HCT116 (cell line): ENCODE measurements around the gene SUSD5. TPM values are rescaled to one million over a fixed set of nuclear protein-coding genes. Genes with fewer than 3 reads are reported as not detected.

Source experiments
- ATAC-seq: fragments of 200-7000 bp; cut with Tn5 transposase; 2 replicates; pipeline ENCODE4 v1.9.1; 2020; ENCODE audit warnings: mild to moderate bottlenecking, moderate library complexity
- BruUV-seq: library from RNA; stranded (reverse); fragments of 400-500 nt; replicated peaks from 2 replicates; lab custom pipeline; 2021; lab: Mats Ljungman, UMichigan
- CTCF ChIA-PET: fragments of 300-600 bp; sonication (Branson Sonifier 250); formaldehyde crosslinking; loops from one replicate; lab custom pipeline; 2021; ENCODE audit warnings: antibody characterized with exemption; lab: Charles Lee
- POLR2A ChIA-PET: fragments of 300-600, 350-600 bp; sonication (Branson Sonifier 250); formaldehyde crosslinking; loops from one replicate; lab custom pipeline; 2021; ENCODE audit warnings: antibody characterized with exemption; lab: Charles Lee
- RAD21 ChIA-PET, 2 experiments: fragments of 300-600 bp; sonication (Branson Sonifier 250); formaldehyde crosslinking; loops; one replicate each; lab custom pipeline; 2023; ENCODE audit warnings: low total read pairs in 2 of 2; ENCODE audit not compliant: uncharacterized antibody in 2 of 2, unreplicated experiment in 2 of 2, low non-redundant PET in 1 of 2; lab: Charles Lee
- DNase-seq: peaks from one replicate; pipeline ENCODE4 v3.0.0-alpha.2; 2010; ENCODE audit warnings: low read depth, low spot score
- H2AFZ ChIP-seq: fragments of 200-600 bp; shearing (Covaris generic), sonication (generic); 2 replicates; pipeline ENCODE4 v1.6.1; 2017; ENCODE audit warnings: low read depth, mixed run types, mixed read lengths, antibody characterized with exemption, low read length; ENCODE audit not compliant: poor library complexity, severe bottlenecking
- H3K27ac ChIP-seq: 2 replicates; pipeline ENCODE4 v1.5.1; 2012; ENCODE audit warnings: low read depth, low read length
- H3K27me3 ChIP-seq: fragments of 200-600 bp; sonication (generic); 2 replicates; pipeline ENCODE4 v1.6.1; 2016; ENCODE audit warnings: mixed run types, low read length, mixed read lengths; ENCODE audit not compliant: insufficient read depth
- H3K36me3 ChIP-seq, 2 experiments: fragments of 200-500 bp in 1 of 2; fragments of 200-600 bp in 1 of 2; sonication (Bioruptor generic) in 1 of 2; sonication (generic) in 1 of 2; 2 replicates each; pipeline versions ENCODE4 v1.5.1 to v1.6.1; 2014 to 2016; ENCODE audit warnings: low read length in 2 of 2, inconsistent platforms in 1 of 2, mixed read lengths in 1 of 2, mixed run types in 1 of 2; ENCODE audit not compliant: insufficient read depth in 2 of 2, control insufficient read depth in 1 of 2
- H3K4me1 ChIP-seq, 2 experiments: fragments of 200-600 bp in 1 of 2; sonication (generic) in 1 of 2; 2 replicates each; pipeline versions ENCODE4 v1.5.1 to v1.6.1; 2012 to 2017; ENCODE audit warnings: low read length in 2 of 2, inconsistent platforms in 1 of 2, mild to moderate bottlenecking in 1 of 2, mixed read lengths in 1 of 2, mixed run types in 1 of 2, moderate library complexity in 1 of 2; ENCODE audit not compliant: insufficient read depth in 2 of 2, control insufficient read depth in 1 of 2
- H3K4me2 ChIP-seq: fragments of 200-600 bp; sonication (generic); 2 replicates; pipeline ENCODE4 v1.6.1; 2017; ENCODE audit warnings: mixed run types, low read length, mixed read lengths
- H3K4me3 ChIP-seq, 2 experiments: fragments of 200-600 bp in 1 of 2; sonication (generic) in 1 of 2; replicated peaks in 1 of 2; 2 replicates each; pipeline ENCODE4 v1.5.1; 2011 to 2016; ENCODE audit warnings: low read length in 2 of 2, control low read depth in 1 of 2, low read depth in 1 of 2, mild to moderate bottlenecking in 1 of 2, mixed read lengths in 1 of 2, mixed run types in 1 of 2
- H3K79me2 ChIP-seq: fragments of 200-600 bp; sonication (generic); 2 replicates; pipeline ENCODE4 v1.6.1; 2017; ENCODE audit warnings: mild to moderate bottlenecking, mixed run types, low read length, moderate library complexity, mixed read lengths; ENCODE audit not compliant: insufficient read depth
- H3K9ac ChIP-seq: fragments of 200-600 bp; sonication (generic); 2 replicates; pipeline ENCODE4 v1.6.1; 2016; ENCODE audit warnings: low read length, mixed read lengths
- H3K9me2 ChIP-seq: fragments of 200-600 bp; sonication (generic), shearing (Covaris generic); 2 replicates; pipeline ENCODE4 v1.6.1; 2017; ENCODE audit warnings: mixed run types, mild to moderate bottlenecking, moderate library complexity; ENCODE audit not compliant: insufficient read depth
- H3K9me3 ChIP-seq, 2 experiments: fragments of 200-500 bp in 1 of 2; fragments of 200-600 bp in 1 of 2; sonication (Bioruptor generic) in 1 of 2; sonication (generic) in 1 of 2; 2 replicates each; pipeline ENCODE4 v1.6.1; 2014 to 2017; ENCODE audit warnings: low read length in 2 of 2, mixed read lengths in 2 of 2, inconsistent platforms in 1 of 2, low read depth in 1 of 2, mild to moderate bottlenecking in 1 of 2, mixed run types in 1 of 2, moderate library complexity in 1 of 2; ENCODE audit not compliant: control insufficient read depth in 1 of 2, insufficient read depth in 1 of 2
- H4K20me1 ChIP-seq: fragments of 200-600 bp; sonication (generic), shearing (Covaris generic); 2 replicates; pipeline ENCODE4 v1.6.1; 2017; ENCODE audit warnings: mixed run types, mild to moderate bottlenecking, moderate library complexity; ENCODE audit not compliant: insufficient read depth
- CEBPB ChIP-seq: IDR thresholded peaks from 2 replicates; pipeline ENCODE4 v1.6.1; 2012; ENCODE audit warnings: low read depth
- ELF1 ChIP-seq: IDR thresholded peaks from 2 replicates; pipeline ENCODE4 v1.6.1; 2012; ENCODE audit warnings: low read depth, borderline replicate concordance
- EZH2phosphoT487 ChIP-seq: fragments of 200-600 bp; IDR thresholded peaks from 2 replicates; pipeline ENCODE4 v1.6.1; 2018; ENCODE audit warnings: antibody characterized with exemption, borderline replicate concordance
- JUND ChIP-seq: IDR thresholded peaks from 2 replicates; pipeline ENCODE4 v1.6.1; 2012
- MAX ChIP-seq: IDR thresholded peaks from 2 replicates; pipeline ENCODE4 v1.6.1; 2012
- POLR2AphosphoS5 ChIP-seq: IDR thresholded peaks from 2 replicates; pipeline ENCODE4 v1.6.1; 2011; ENCODE audit warnings: mild to moderate bottlenecking, low read depth, low read length, moderate library complexity
- REST ChIP-seq: IDR thresholded peaks from 2 replicates; pipeline ENCODE4 v1.6.1; 2012; ENCODE audit warnings: low read depth
- SIN3A ChIP-seq: IDR thresholded peaks from 2 replicates; pipeline ENCODE4 v1.6.1; 2012; ENCODE audit warnings: low read depth
- TCF7L2 ChIP-seq: IDR thresholded peaks from 2 replicates; pipeline ENCODE4 v1.7.0; 2011; ENCODE audit warnings: borderline replicate concordance, inconsistent platforms; ENCODE audit not compliant: insufficient read depth, insufficient read length; ENCODE audit errors: extremely low read depth
- YY1 ChIP-seq: IDR thresholded peaks from 2 replicates; pipeline ENCODE4 v1.6.1; 2011; ENCODE audit warnings: low read length, low read depth, moderate library complexity, mild to moderate bottlenecking; ENCODE audit not compliant: insufficient replicate concordance; ENCODE audit errors: extremely low read depth
- ZNF274 ChIP-seq: fragments of 200-500 bp; sonication (Bioruptor generic); IDR thresholded peaks from 2 replicates; pipeline ENCODE4 v1.6.1; 2014; ENCODE audit warnings: mild to moderate bottlenecking, low read depth, low read length, inconsistent platforms
- intact Hi-C: fragments of 100-400 bp; cut with micrococcal nuclease; formaldehyde crosslinking; loops from 2 replicates; pipeline ENCODE4 v1.10.0; 2022
- total RNA-seq: library from RNA; stranded (reverse); gene quantifications from one replicate; pipeline ENCODE4 v1.2.1, GENCODE V29; 2021; ENCODE audit not compliant: unreplicated experiment
- TF ChIP-seq, protein P1 (sequence below), 3 experiments: fragments of 200-600 bp in 1 of 3; sonication (generic) in 1 of 3; IDR thresholded peaks in 2 of 3; conservative IDR thresholded peaks in 1 of 3; 2 replicates each; pipeline ENCODE4 v1.5.1; 2012 to 2017; ENCODE audit warnings: low read depth in 2 of 3, low read length in 2 of 3, antibody characterized with exemption in 1 of 3, borderline replicate concordance in 1 of 3, control low read depth in 1 of 3, mild to moderate bottlenecking in 1 of 3, mixed read lengths in 1 of 3, mixed run types in 1 of 3, moderate library complexity in 1 of 3; ENCODE audit not compliant: insufficient read depth in 1 of 3

SUSD5 gene
- total RNA-seq, 1 experiment from 2014 or later, result not detected

- intact Hi-C loops, result loop anchor here (5.0 kb wide), 1 partner anchor 120 kb away; no protein-coding TSS in a partner anchor
- Histone ChIP-seq H3K4me3 (no peak overlapping the region), H3K9ac (no peak overlapping the region), H3K27ac (no peak overlapping the region), H3K27me3 (no peaks in the 10 kb centered on the region), H3K36me3 (peaks cover 11 to 21% of the 10 kb centered on the region in 2 experiments; a peak in 3 of 4 replicates), H4K20me1 (no peaks in the 10 kb centered on the region), H2AFZ (no peak overlapping the region), H3K4me2 (no peak overlapping the region), H3K79me2 (no peaks in the 10 kb centered on the region), H3K9me3 (no peaks in the 10 kb centered on the region), H3K9me2 (no peaks in the 10 kb centered on the region), H3K4me1 (no peaks in the 10 kb centered on the region)
- RAD21 ChIA-PET, result interaction anchor here (1.2 to 2.6 kb wide), 4 partner anchors 241 to 655 kb away, joined by 3 to 38 read pairs (median 16); no protein-coding TSS in a partner anchor
- BruUV-seq, result no TSS peak
- POLR2A ChIA-PET, result interaction anchor here (1.4 kb wide), 1 partner anchor 309 kb away, joined by 4 read pairs; the partner anchor contains the start of gene UBP1
- DNase-seq (no peak), ATAC-seq (0 out of 2 replicates have a peak, but pooled peaks have one; percentile 13)
- no peak for TF ChIP-seq TCF7L2
- TF ChIP-seq JUND, result no peak
- TF ChIP-seq YY1, result no peak
- TF ChIP-seq MAX, result no peak
- TF ChIP-seq REST, result no peak
- TF ChIP-seq CEBPB, result no peak
- no peak for TF ChIP-seq SIN3A
- no peak for TF ChIP-seq EZH2phosphoT487
- TF ChIP-seq, protein P1, sequence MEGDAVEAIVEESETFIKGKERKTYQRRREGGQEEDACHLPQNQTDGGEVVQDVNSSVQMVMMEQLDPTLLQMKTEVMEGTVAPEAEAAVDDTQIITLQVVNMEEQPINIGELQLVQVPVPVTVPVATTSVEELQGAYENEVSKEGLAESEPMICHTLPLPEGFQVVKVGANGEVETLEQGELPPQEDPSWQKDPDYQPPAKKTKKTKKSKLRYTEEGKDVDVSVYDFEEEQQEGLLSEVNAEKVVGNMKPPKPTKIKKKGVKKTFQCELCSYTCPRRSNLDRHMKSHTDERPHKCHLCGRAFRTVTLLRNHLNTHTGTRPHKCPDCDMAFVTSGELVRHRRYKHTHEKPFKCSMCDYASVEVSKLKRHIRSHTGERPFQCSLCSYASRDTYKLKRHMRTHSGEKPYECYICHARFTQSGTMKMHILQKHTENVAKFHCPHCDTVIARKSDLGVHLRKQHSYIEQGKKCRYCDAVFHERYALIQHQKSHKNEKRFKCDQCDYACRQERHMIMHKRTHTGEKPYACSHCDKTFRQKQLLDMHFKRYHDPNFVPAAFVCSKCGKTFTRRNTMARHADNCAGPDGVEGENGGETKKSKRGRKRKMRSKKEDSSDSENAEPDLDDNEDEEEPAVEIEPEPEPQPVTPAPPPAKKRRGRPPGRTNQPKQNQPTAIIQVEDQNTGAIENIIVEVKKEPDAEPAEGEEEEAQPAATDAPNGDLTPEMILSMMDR (IDR thresholded peaks at IDR 0.05 in 2 of 3, conservative IDR thresholded peaks at IDR 0.05 in 1 of 3; ENCODE audit: borderline replicate concordance in 1 of 3, insufficient read depth in 1 of 3, low read depth in 2 of 3, low read length in 2 of 3), result no peak
- TF ChIP-seq ELF1, result no peak
- TF ChIP-seq ZNF274, result no peak
- no peak for TF ChIP-seq POLR2AphosphoS5
- CTCF ChIA-PET, result interaction anchor here (1.0 to 5.0 kb wide), 17 partner anchors 9 to 655 kb away, joined by 3 to 172 read pairs (median 5); partner anchors contain the start of gene CRTAP
Measured at GRCh38 chr3:33132019-33132360, 86.6 kb downstream of the SUSD5 start.
